Endothelial cell (in vitro differentiated cells): ENCODE measurements around the gene SYNPO2. TPM values are rescaled to one million over a fixed set of nuclear protein-coding genes. Genes with fewer than 3 reads are reported as not detected.

Experiments
- DNase-seq: peaks from one replicate; pipeline ENCODE4 v3.0.0; 2021; ENCODE audit warnings: low spot score
- H3K27ac Mint-ChIP-seq: one replicate; pipeline ENCODE4 v1.8.0; 2021; ENCODE audit warnings: mixed read lengths, inconsistent platforms; ENCODE audit not compliant: unreplicated experiment
- H3K27me3 Mint-ChIP-seq: one replicate; pipeline ENCODE4 v1.8.0; 2021; ENCODE audit warnings: mild to moderate bottlenecking, moderate library complexity, mixed read lengths, inconsistent platforms; ENCODE audit not compliant: unreplicated experiment
- H3K36me3 Mint-ChIP-seq: one replicate; pipeline ENCODE4 v1.8.0; 2021; ENCODE audit warnings: mild to moderate bottlenecking, low read depth, mixed read lengths, inconsistent platforms; ENCODE audit not compliant: unreplicated experiment
- H3K4me1 Mint-ChIP-seq: one replicate; pipeline ENCODE4 v1.8.0; 2021; ENCODE audit warnings: mild to moderate bottlenecking, mixed read lengths, inconsistent platforms; ENCODE audit not compliant: unreplicated experiment
- H3K4me3 Mint-ChIP-seq: one replicate; pipeline ENCODE4 v1.8.0; 2021; ENCODE audit warnings: mild to moderate bottlenecking, mixed read lengths, inconsistent platforms; ENCODE audit not compliant: unreplicated experiment
- H3K9me3 Mint-ChIP-seq: one replicate; pipeline ENCODE4 v1.8.0; 2021; ENCODE audit warnings: mixed read lengths, inconsistent platforms; ENCODE audit not compliant: unreplicated experiment
- total RNA-seq: library from RNA; stranded (reverse); fragmentation: NEBNext Ultra II Directional; extraction: Animal tissue kit (Norgen Biotek cat#: 25700); gene quantifications from one replicate; pipeline ENCODE4 v1.2.1, GENCODE V29; 2021; ENCODE audit not compliant: unreplicated experiment
- TF ChIP-seq, protein P1 (sequence below): fragments of 200-600 bp; sonication (generic); IDR thresholded peaks from one replicate; pipeline ENCODE4 v1.5.0; 2021; ENCODE audit warnings: antibody characterized with exemption; ENCODE audit not compliant: unreplicated experiment

The SYNPO2 gene
- total RNA-seq, 1 donor from 2014 or later = 1.1 TPM

DNA sequence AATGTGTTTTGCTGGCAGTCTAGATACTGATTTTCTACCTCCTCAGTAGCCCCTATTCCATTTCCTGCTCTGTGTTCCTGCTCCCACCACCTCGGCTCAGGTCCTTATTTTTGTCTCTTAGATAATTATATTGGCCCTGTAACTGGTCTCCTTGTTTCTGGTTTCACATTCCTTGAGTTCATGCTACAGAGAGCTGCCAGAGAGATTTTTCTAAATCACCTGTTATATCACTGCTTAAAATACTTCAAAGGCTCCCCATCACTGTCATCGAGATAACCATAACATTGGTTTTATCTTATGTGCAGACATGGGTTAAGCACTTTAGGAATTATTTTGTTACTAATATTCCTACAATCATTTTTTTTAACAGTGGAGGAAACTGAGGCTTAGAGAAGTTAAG, 9.6 kb downstream of the SYNPO2 start:
- H3K9me3 Mint-ChIP-seq = no peaks in the 10 kb centered on the region
- no peak overlapping the region for H3K27ac Mint-ChIP-seq
- no peak overlapping the region for H3K4me3 Mint-ChIP-seq
- TF ChIP-seq, protein P1, sequence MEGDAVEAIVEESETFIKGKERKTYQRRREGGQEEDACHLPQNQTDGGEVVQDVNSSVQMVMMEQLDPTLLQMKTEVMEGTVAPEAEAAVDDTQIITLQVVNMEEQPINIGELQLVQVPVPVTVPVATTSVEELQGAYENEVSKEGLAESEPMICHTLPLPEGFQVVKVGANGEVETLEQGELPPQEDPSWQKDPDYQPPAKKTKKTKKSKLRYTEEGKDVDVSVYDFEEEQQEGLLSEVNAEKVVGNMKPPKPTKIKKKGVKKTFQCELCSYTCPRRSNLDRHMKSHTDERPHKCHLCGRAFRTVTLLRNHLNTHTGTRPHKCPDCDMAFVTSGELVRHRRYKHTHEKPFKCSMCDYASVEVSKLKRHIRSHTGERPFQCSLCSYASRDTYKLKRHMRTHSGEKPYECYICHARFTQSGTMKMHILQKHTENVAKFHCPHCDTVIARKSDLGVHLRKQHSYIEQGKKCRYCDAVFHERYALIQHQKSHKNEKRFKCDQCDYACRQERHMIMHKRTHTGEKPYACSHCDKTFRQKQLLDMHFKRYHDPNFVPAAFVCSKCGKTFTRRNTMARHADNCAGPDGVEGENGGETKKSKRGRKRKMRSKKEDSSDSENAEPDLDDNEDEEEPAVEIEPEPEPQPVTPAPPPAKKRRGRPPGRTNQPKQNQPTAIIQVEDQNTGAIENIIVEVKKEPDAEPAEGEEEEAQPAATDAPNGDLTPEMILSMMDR = no peak
- H3K27me3 Mint-ChIP-seq = peaks cover 2% of the 10 kb centered on the region
- DNase-seq = no peak
- no peaks in the 10 kb centered on the region for H3K36me3 Mint-ChIP-seq
- H3K4me1 Mint-ChIP-seq = peaks cover 13% of the 10 kb centered on the region

DNA sequence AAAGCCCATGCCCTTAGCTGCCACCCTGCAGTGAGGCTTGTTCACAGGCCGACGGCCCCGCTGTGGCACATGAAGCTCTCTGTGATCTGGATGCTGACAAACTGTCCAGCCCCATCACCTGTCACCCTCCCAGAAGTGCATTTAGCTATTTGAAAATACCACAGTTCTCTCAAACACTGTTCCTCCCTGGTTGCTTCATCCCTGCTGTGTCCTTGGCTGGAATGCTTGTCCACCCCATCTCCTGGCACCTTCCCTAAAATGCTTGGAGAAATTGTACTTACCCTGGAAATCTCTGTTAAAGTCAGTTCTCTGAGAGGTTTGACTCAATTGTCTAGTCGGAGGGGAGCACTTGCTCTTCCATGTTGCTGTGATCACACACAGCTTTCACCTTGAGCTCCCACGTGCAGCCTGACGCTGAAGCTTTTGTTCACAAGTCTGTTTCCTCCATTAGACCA, 10.1 kb downstream of the SYNPO2 start:
- Mint-ChIP-seq H3K36me3 (no peaks in the 10 kb centered on the region), H3K27ac (no peak overlapping the region), H3K27me3 (peaks cover 2% of the 10 kb centered on the region), H3K4me1 (peaks cover 13% of the 10 kb centered on the region), H3K4me3 (no peak overlapping the region), H3K9me3 (no peaks in the 10 kb centered on the region)
- TF ChIP-seq, protein P1 = no peak
- DNase-seq = no peak

DNA sequence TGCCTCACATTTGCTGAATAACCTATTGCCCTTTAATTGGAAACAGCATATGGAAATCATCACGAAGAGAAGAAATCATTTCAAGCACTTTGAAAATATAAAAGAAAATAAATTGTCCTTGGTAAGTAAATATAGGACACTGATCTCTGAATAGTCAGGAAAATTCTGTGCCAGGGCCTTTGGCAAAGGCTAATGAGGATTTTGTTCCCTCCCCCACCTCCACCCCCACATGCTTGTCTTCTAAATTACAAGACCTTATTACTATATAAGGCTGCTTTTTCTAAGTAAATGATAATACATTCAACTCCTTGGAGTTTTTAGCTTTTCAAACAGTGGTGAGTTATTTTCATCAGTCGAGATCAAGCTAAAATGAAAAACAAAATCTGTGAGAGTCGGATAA, 15.8 kb downstream of the SYNPO2 start:
- H3K36me3 Mint-ChIP-seq = no peaks in the 10 kb centered on the region
- peaks cover 20% of the 10 kb centered on the region for H3K4me1 Mint-ChIP-seq
- no peaks in the 10 kb centered on the region for H3K27me3 Mint-ChIP-seq
- no peak for DNase-seq
- H3K27ac Mint-ChIP-seq = peak overlapping the region; percentile 92
- TF ChIP-seq, protein P1 = no peak
- no peak overlapping the region for H3K4me3 Mint-ChIP-seq
- H3K9me3 Mint-ChIP-seq = no peaks in the 10 kb centered on the region

DNA sequence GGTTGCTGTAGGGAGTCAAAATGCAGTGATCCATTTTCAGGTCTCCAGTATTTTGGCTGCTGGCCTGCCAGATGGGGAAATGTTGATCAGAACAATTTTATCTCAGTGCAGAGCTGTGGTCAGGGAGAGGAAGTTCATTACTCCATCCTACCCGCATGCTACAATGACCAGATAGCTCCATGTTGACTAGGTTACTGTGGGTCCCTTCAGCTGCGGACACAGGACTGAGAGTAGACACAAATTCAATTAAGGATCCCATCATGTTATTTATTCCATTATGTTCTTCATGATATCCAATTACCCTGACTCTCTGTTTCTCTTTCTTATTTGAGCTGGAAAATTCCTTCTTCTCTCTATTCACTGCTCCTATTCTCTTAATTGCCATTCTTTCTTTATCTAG, 16.3 kb downstream of the SYNPO2 start:
- H3K4me3 Mint-ChIP-seq = peak overlapping the region; percentile 15
- peak overlapping the region; percentile 92 for H3K27ac Mint-ChIP-seq
- no peak for DNase-seq
- no peaks in the 10 kb centered on the region for H3K9me3 Mint-ChIP-seq
- TF ChIP-seq, protein P1 = no peak
- H3K27me3 Mint-ChIP-seq = no peaks in the 10 kb centered on the region
- H3K36me3 Mint-ChIP-seq = no peaks in the 10 kb centered on the region
- peaks cover 20% of the 10 kb centered on the region for H3K4me1 Mint-ChIP-seq

DNA sequence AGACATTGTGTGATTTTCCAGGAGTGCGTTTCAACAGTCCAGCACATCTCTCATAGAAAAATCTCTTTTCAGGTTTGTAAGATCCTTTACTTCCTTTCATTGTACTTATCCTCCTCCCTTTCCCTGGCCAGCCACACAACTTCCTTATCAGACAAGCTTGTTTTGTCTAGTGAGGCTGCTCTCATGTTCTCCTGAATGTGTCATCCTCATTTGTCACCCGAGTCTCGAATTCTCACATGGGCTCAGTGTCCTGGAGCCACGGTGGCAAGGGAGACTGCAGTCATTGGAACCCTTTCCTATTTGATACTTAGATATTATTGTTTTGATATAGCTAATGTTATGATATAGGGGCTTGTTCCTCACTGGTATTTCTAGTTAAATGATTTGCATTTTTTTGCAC, 16.9 kb downstream of the SYNPO2 start:
- H3K9me3 Mint-ChIP-seq = no peaks in the 10 kb centered on the region
- no peaks in the 10 kb centered on the region for H3K27me3 Mint-ChIP-seq
- peaks cover 20% of the 10 kb centered on the region for H3K4me1 Mint-ChIP-seq
- peak overlapping the region; percentile 15 for H3K4me3 Mint-ChIP-seq
- TF ChIP-seq, protein P1 = no peak
- DNase-seq = peak; percentile 17
- H3K27ac Mint-ChIP-seq = peak overlapping the region; percentile 92
- H3K36me3 Mint-ChIP-seq = no peaks in the 10 kb centered on the region
